ENCODE data around the gene EFNA2. TPM values are rescaled to one million over a fixed set of nuclear protein-coding genes. Genes with fewer than 3 reads are reported as not detected.

EFNA2 gene
- total and polyA plus RNA-seq, 2 of the 4 experiments (the other 2 are of a cell fraction) = not detected

DNA sequence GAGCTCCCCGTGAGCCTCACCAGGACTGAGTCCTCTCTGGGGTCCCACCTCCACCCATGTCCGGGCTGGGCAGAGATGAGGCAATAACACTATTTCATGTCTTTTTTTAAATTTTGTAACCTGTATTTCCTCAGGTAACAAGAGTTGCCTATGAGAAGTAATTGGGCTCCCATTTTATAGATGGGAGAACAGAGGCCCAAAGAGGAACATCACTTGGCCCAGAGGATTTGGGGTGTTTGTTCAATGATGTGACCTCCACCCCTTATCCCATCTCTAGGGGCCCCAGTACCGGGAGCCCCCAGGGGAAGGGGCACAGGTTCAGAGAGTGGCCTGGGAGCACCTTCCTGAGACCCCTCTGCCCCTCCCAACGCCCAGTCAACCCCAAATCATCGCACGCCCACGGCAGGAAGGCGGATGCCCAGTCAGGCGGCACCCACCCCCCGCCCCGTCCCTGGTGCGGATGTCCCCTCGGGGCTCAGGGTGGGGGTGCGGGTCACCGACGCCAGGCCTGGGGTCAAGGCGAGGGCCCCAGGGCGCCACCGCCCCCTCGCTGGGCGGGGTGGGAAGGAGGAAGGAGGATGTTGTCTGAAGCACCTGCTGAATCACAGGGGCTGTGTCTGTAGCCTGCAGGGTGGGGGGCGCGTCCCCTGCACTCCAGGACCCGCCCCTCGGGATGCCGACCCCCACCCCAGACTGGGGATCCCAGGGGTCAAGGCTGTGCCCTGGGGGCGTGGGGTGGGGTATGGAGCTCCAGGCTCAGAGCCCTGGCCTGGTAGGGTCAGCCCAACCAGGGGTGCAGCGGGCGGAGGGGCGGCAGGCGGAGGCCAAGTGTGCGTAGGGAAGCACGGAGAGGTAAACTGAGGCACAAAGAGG lies 25.6 kb upstream of the EFNA2 start:
- H3K56ac ChIP-seq (ENCODE audit: extremely low read depth, insufficient read depth, low read length) = no peak overlapping the region
- peak overlapping the region; percentile 71 for H2AFZ ChIP-seq (replicated peaks; ENCODE audit: low read length, poor library complexity)
- H4K5ac ChIP-seq (ENCODE audit: low read depth, low read length) = no peak overlapping the region
- H2AK5ac ChIP-seq (ENCODE audit: low read depth, low read length) = peak overlapping the region; percentile 90
- CTCF ChIA-PET = interaction anchor here (1.4 kb wide), 1 partner anchor 15 kb away, joined by 5 read pairs; no protein-coding TSS in a partner anchor
- H3K18ac ChIP-seq (ENCODE audit: low read depth, low read length) = no peak overlapping the region
- H3K4ac ChIP-seq (ENCODE audit: low read depth, low read length) = peak overlapping the region; percentile 72
- H2BK5ac ChIP-seq (ENCODE audit: low read depth, low read length, poor library complexity, severe bottlenecking) = peak overlapping the region; percentile 78
- dilution Hi-C loops (cut with HindIII; ENCODE audit: low sequenced_read_pairs, unreplicated experiment) = no loop called here
- peaks cover 36% of the 10 kb centered on the region for H3K36me3 ChIP-seq (ENCODE audit: control insufficient read depth, insufficient read depth, low read length)
- peak overlapping the region; percentile 71 for H3K27ac ChIP-seq (ENCODE audit: insufficient read depth, low read length)
- no peak for DNase-seq
- no peak overlapping the region; the same call in 2 of the 3 replicates for H2BK15ac ChIP-seq (ENCODE audit: low read depth, low read length)
- peak overlapping the region in 1 of 2 experiments; percentile 57; a peak in 2 of 4 replicates for H4K8ac ChIP-seq (ENCODE audit: low read depth in 2 of 2, low read length in 2 of 2)
- peak; percentile 3 for ATAC-seq (ENCODE audit: low read depth)
- in situ Hi-C loops (cut with MboI; ENCODE audit: low sequenced_read_pairs) = no loop called here
- no peak overlapping the region for H3K9ac ChIP-seq (ENCODE audit: low read depth, low read length)
- H2BK20ac ChIP-seq (ENCODE audit: low read depth, low read length) = no peak overlapping the region
- no peaks in the 10 kb centered on the region for H3K27me3 ChIP-seq (ENCODE audit: control insufficient read depth, insufficient read depth, low read length)
- H3K79me1 ChIP-seq (ENCODE audit: low read depth in 1 of 2, low read length in 2 of 2) = peaks cover 0 to 68% of the 10 kb centered on the region in 2 experiments; a peak in 2 of 4 replicates
- peaks cover 9% of the 10 kb centered on the region for H3K9me1 ChIP-seq (ENCODE audit: insufficient read depth, low read length)
- no peaks in the 10 kb centered on the region for H3K9me3 ChIP-seq (ENCODE audit: control insufficient read depth, insufficient read depth, low read length)
- POLR2A ChIA-PET (ENCODE audit: unreplicated experiment) = interaction anchor here (0.7 kb wide), 1 partner anchor 9 kb away, joined by 3 read pairs; no protein-coding TSS in a partner anchor
- H3K4me3 ChIP-seq (ENCODE audit: insufficient read depth, low read depth, low read length) = no peak overlapping the region
- intact Hi-C loops (cut with micrococcal nuclease) = no loop called here
- TF ChIP-seq CEBPB (IDR thresholded peaks at IDR 0.05; ENCODE audit: low read depth, low read length) (peak; percentile 55; the same call in 1 of the 2 replicates), MAZ (IDR thresholded peaks at IDR 0.05; ENCODE audit: borderline replicate concordance, low read depth, low read length) (no peak; the same call in 1 of the 2 replicates), POLR2A (IDR thresholded peaks at IDR 0.05; ENCODE audit: low read depth, low read length) (peak; percentile 27), RCOR1 (IDR thresholded peaks at IDR 0.05; ENCODE audit: insufficient replicate concordance, low read length) (no peak), SMC3 (IDR thresholded peaks at IDR 0.05; ENCODE audit: low read depth, low read length) (no peak)
- TF ChIP-seq, protein P1, sequence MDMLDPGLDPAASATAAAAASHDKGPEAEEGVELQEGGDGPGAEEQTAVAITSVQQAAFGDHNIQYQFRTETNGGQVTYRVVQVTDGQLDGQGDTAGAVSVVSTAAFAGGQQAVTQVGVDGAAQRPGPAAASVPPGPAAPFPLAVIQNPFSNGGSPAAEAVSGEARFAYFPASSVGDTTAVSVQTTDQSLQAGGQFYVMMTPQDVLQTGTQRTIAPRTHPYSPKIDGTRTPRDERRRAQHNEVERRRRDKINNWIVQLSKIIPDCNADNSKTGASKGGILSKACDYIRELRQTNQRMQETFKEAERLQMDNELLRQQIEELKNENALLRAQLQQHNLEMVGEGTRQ (IDR thresholded peaks at IDR 0.05; ENCODE audit: low read depth, low read length) = no peak
- peaks cover 47% of the 10 kb centered on the region for H3K4me1 ChIP-seq (ENCODE audit: control insufficient read depth, insufficient read depth, low read length)
- WGBS, 2 experiments (ENCODE audit: extremely low coverage in 2 of 2, insufficient read length in 1 of 2) = 23% methylated on average over 8 of the region's 33 CpGs; no CpG with 5 or more reads in 1 of the 2 experiments
- peak overlapping the region; percentile 64 for H3K4me2 ChIP-seq (ENCODE audit: low read depth, low read length)
- H3K14ac ChIP-seq (replicated peaks; ENCODE audit: low read depth, low read length) = 0 out of 2 replicates have a peak overlapping the region, but pooled peaks have one; percentile 0
- H3K23ac ChIP-seq (ENCODE audit: low read depth, low read length) = no peak overlapping the region
- H4K20me1 ChIP-seq (ENCODE audit: insufficient read depth, low read length) = peaks cover 53% of the 10 kb centered on the region
- BruUV-seq (replicated peaks) = no TSS peak
- peak overlapping the region; percentile 75; the same call in 1 of the 2 replicates for H2BK120ac ChIP-seq (ENCODE audit: low read depth, low read length)
- no peak overlapping the region for H4K91ac ChIP-seq (ENCODE audit: insufficient read depth, low read depth, low read length)
- H2AK9ac ChIP-seq (replicated peaks; ENCODE audit: low read depth, low read length, poor library complexity) = peak overlapping the region; percentile 97

All from IMR-90 (cell line).